HepG2 (cell line): Measurements from ENCODE around the gene ZNF786. TPM values are rescaled to one million over a fixed set of nuclear protein-coding genes. Genes with fewer than 3 reads are reported as not detected.
A peak's percentile ranks its signal among the peaks of the same experiment; 100 is the strongest.

Source experiments
- BRCA1 ChIP-seq: sonication (generic); formaldehyde crosslinking; IDR thresholded peaks from 2 replicates; pipeline ENCODE4 v1.4.0; 2020; ENCODE audit warnings: missing genetic modification reagents
- CBFB ChIP-seq: sonication (generic); formaldehyde crosslinking; IDR thresholded peaks from 2 replicates; pipeline ENCODE4 v1.4.0; 2020; ENCODE audit warnings: missing genetic modification reagents
- CREM ChIP-seq, 2 experiments: sonication (generic) in 1 of 2; formaldehyde crosslinking in 1 of 2; IDR thresholded peaks; 2 replicates each; pipeline versions ENCODE4 v1.4.0 to v1.6.1; 2016 to 2020; ENCODE audit warnings: antibody characterized with exemption in 1 of 2, mild to moderate bottlenecking in 1 of 2, missing genetic modification reagents in 1 of 2
- HHEX ChIP-seq: IDR thresholded peaks from 2 replicates; pipeline ENCODE4 v1.6.1; 2016; ENCODE audit warnings: control low read depth
- MTA3 ChIP-seq: sonication (generic); formaldehyde crosslinking; IDR thresholded peaks from 2 replicates; pipeline ENCODE4 v1.4.0; 2020; ENCODE audit warnings: missing genetic modification reagents
- NFATC3 ChIP-seq: sonication (generic); formaldehyde crosslinking; IDR thresholded peaks from 2 replicates; pipeline ENCODE4 v1.5.1; 2020; ENCODE audit warnings: mild to moderate bottlenecking, missing genetic modification reagents
- POLR2A ChIP-seq, 2 experiments: IDR thresholded peaks; 2 replicates each; pipeline ENCODE4 v1.6.1; 2011; ENCODE audit warnings: low read depth in 2 of 2, low read length in 2 of 2, mild to moderate bottlenecking in 1 of 2, moderate library complexity in 1 of 2; ENCODE audit not compliant: insufficient read depth in 1 of 2
- SALL2 ChIP-seq: sonication (generic); formaldehyde crosslinking; IDR thresholded peaks from 2 replicates; pipeline ENCODE4 v1.8.1; 2023; ENCODE audit warnings: mild to moderate bottlenecking, missing genetic modification reagents, inconsistent platforms
- SMAD1 ChIP-seq: sonication (generic); formaldehyde crosslinking; IDR thresholded peaks from 2 replicates; pipeline ENCODE4 v1.4.0; 2020; ENCODE audit warnings: missing genetic modification reagents, low read depth, mild to moderate bottlenecking, borderline replicate concordance
- SRSF1 ChIP-seq: fragments of 200-400 bp; formaldehyde crosslinking; optimal IDR thresholded peaks from 2 replicates; pipeline ENCODE3; 2017; ENCODE audit warnings: mild to moderate bottlenecking, low read depth, low read length, moderate library complexity
- XBP1 ChIP-seq: sonication (generic); formaldehyde crosslinking; IDR thresholded peaks from 2 replicates; pipeline ENCODE4 v1.5.0; 2020; ENCODE audit warnings: missing genetic modification reagents
- ZMYM2 ChIP-seq: sonication (generic); formaldehyde crosslinking; IDR thresholded peaks from 2 replicates; pipeline ENCODE4 v1.8.0; 2022; ENCODE audit warnings: mild to moderate bottlenecking, missing genetic modification reagents
- ZNF101 ChIP-seq: sonication (generic); formaldehyde crosslinking; IDR thresholded peaks from 2 replicates; pipeline ENCODE4 v1.4.0; 2020; ENCODE audit warnings: mild to moderate bottlenecking, low read depth, missing genetic modification reagents, borderline replicate concordance
- ZNF776 ChIP-seq: sonication (generic); formaldehyde crosslinking; IDR thresholded peaks from 2 replicates; pipeline ENCODE4 v1.4.0; 2020; ENCODE audit warnings: mild to moderate bottlenecking, missing genetic modification reagents
- ZNF780A ChIP-seq: sonication (generic); formaldehyde crosslinking; IDR thresholded peaks from 2 replicates; pipeline ENCODE4 v1.8.0; 2022; ENCODE audit warnings: mild to moderate bottlenecking, missing genetic modification reagents, moderate library complexity
- ZNF790 ChIP-seq: sonication (generic); formaldehyde crosslinking; IDR thresholded peaks from 2 replicates; pipeline ENCODE4 v1.8.0; 2022; ENCODE audit warnings: missing genetic modification reagents, mild to moderate bottlenecking, borderline replicate concordance
- ZNF879 ChIP-seq: sonication (generic); formaldehyde crosslinking; IDR thresholded peaks from 2 replicates; pipeline ENCODE4 v1.8.1; 2023; ENCODE audit warnings: missing genetic modification reagents
- polyA plus RNA-seq, 8 experiments: library from polyadenylated mRNA; depleted of rRNA in 3 of 8; stranded (reverse) in 7 of 8; unstranded in 1 of 8; fragments of >200 nt; fragmentation: Illumina TruSeq in 4 of 8; extraction: Trizol in 4 of 8; gene quantifications; 2 replicates each; pipeline versions ENCODE4 v1.2.1 to v1.2.3, GENCODE V29; 2011 to 2016; ENCODE audit warnings: low read depth in 4 of 8, missing spikeins in 1 of 8, mixed read lengths in 1 of 8; ENCODE audit not compliant: insufficient read depth in 1 of 8
- total RNA-seq, 5 experiments: library from RNA; depleted of rRNA; stranded (reverse); fragments of >200 nt; fragmentation: Illumina TruSeq; extraction: Trizol; gene quantifications; 2 replicates each; pipeline ENCODE4 v1.2.3, GENCODE V29; 2016; ENCODE audit warnings: low read depth in 1 of 5
- TF ChIP-seq, protein P1 (sequence below): fragments of 450-650 bp; IDR thresholded peaks from 2 replicates; pipeline ENCODE4 v1.6.1; 2017; ENCODE audit warnings: mild to moderate bottlenecking
- TF ChIP-seq, protein P2 (sequence below): sonication (generic); formaldehyde crosslinking; IDR thresholded peaks from 2 replicates; pipeline ENCODE4 v1.4.0; 2020; ENCODE audit warnings: missing genetic modification reagents
- TF ChIP-seq, protein P3 (sequence below): IDR thresholded peaks from 2 replicates; pipeline ENCODE4 v1.6.1; 2016; ENCODE audit warnings: missing genetic modification reagents, missing compliant biosample characterization
- TF ChIP-seq, protein P4 (sequence below): sonication (generic); formaldehyde crosslinking; IDR thresholded peaks from 2 replicates; pipeline ENCODE4 v1.8.0; 2022; ENCODE audit warnings: mild to moderate bottlenecking, missing genetic modification reagents
- TF ChIP-seq, protein P5 (sequence below): sonication (generic); formaldehyde crosslinking; IDR thresholded peaks from 2 replicates; pipeline ENCODE4 v1.8.1; 2023; ENCODE audit warnings: mild to moderate bottlenecking, missing genetic modification reagents, borderline replicate concordance

ZNF786 gene
- total and polyA plus RNA-seq, 2 of the 13 experiments (the other 11 are each of a cell fraction or from before 2014, with no cell fraction given) = 2.0 to 4.0 TPM

DNA sequence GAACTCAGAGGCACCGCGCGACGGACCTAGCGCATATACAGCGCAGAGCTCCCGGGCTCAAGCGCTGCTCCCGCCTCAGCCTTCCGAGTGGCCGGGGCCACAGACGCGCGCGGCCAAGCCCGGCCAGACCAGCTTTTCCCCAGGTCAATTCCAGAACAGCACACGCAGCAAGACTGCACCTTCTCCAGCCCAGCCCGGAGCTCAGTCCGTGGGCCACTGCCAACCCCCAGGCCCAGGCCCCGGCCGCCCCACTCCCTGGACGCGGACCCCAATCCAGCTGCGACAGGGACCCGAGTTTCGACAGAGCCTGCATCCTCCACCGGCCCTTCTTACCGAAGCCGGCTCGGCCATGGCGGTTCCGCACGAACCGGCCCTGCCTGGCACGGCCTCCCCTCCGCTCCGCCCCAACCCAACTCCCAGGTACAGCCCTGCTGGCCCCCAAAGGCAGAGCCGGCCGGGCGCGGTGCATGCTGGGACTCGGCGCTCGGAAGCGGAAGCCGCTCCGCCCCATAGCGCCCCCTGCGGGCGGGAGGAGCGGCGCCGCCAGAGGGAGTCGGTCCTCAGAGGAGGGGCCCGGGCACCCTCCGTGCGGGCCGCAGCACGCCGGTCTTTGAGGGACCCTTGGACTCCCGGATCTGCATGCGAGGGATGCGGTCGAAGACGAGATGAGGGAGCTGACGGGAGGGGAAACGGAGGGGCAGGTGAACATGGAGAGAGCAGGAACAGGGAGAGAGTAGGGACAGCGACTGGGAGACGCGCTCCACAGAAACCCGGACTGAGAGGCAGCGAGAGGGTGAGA lies 35.5 kb upstream of the ZNF786 start, which contains the start of gene ZNF425 (continued):
- TF ChIP-seq ZNF101 (no peak; the same call in 1 of the 2 replicates), CBFB (peak; percentile 82; the same call in 1 of the 2 replicates), ZMYM2 (CRISPR knock-in tag) (peak; percentile 87), NFATC3 (CRISPR knock-in tag) (no peak), ZNF790 (CRISPR knock-in tag) (peak; percentile 30; the same call in 1 of the 2 replicates), ZNF780A (no peak; the same call in 1 of the 2 replicates), MTA3 (CRISPR knock-in tag) (no peak), ZNF776 (CRISPR knock-in tag) (peak; percentile 90), SALL2 (CRISPR knock-in tag) (peak; percentile 93), BRCA1 (CRISPR knock-in tag) (no peak), HHEX (CRISPR knock-in tag) (no peak), SRSF1 (peak; percentile 93), ZNF879 (peak; percentile 96), SMAD1 (CRISPR knock-in tag) (no peak), CREM (IDR thresholded peaks at IDR 0.05) (no peak; the same call in 1 of the 2 replicates), CREM (CRISPR knock-in tag; IDR thresholded peaks at IDR 0.05) (no peak), POLR2A (IDR thresholded peaks at IDR 0.05; ENCODE audit: insufficient read depth in 1 of 2, low read depth in 2 of 2, low read length in 2 of 2) (peak; percentile 96 to 97), XBP1 (peak; percentile 51; the same call in 1 of the 2 replicates)
- TF ChIP-seq, protein P1, sequence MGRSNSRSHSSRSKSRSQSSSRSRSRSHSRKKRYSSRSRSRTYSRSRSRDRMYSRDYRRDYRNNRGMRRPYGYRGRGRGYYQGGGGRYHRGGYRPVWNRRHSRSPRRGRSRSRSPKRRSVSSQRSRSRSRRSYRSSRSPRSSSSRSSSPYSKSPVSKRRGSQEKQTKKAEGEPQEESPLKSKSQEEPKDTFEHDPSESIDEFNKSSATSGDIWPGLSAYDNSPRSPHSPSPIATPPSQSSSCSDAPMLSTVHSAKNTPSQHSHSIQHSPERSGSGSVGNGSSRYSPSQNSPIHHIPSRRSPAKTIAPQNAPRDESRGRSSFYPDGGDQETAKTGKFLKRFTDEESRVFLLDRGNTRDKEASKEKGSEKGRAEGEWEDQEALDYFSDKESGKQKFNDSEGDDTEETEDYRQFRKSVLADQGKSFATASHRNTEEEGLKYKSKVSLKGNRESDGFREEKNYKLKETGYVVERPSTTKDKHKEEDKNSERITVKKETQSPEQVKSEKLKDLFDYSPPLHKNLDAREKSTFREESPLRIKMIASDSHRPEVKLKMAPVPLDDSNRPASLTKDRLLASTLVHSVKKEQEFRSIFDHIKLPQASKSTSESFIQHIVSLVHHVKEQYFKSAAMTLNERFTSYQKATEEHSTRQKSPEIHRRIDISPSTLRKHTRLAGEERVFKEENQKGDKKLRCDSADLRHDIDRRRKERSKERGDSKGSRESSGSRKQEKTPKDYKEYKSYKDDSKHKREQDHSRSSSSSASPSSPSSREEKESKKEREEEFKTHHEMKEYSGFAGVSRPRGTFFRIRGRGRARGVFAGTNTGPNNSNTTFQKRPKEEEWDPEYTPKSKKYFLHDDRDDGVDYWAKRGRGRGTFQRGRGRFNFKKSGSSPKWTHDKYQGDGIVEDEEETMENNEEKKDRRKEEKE = no peak
- TF ChIP-seq, protein P2, sequence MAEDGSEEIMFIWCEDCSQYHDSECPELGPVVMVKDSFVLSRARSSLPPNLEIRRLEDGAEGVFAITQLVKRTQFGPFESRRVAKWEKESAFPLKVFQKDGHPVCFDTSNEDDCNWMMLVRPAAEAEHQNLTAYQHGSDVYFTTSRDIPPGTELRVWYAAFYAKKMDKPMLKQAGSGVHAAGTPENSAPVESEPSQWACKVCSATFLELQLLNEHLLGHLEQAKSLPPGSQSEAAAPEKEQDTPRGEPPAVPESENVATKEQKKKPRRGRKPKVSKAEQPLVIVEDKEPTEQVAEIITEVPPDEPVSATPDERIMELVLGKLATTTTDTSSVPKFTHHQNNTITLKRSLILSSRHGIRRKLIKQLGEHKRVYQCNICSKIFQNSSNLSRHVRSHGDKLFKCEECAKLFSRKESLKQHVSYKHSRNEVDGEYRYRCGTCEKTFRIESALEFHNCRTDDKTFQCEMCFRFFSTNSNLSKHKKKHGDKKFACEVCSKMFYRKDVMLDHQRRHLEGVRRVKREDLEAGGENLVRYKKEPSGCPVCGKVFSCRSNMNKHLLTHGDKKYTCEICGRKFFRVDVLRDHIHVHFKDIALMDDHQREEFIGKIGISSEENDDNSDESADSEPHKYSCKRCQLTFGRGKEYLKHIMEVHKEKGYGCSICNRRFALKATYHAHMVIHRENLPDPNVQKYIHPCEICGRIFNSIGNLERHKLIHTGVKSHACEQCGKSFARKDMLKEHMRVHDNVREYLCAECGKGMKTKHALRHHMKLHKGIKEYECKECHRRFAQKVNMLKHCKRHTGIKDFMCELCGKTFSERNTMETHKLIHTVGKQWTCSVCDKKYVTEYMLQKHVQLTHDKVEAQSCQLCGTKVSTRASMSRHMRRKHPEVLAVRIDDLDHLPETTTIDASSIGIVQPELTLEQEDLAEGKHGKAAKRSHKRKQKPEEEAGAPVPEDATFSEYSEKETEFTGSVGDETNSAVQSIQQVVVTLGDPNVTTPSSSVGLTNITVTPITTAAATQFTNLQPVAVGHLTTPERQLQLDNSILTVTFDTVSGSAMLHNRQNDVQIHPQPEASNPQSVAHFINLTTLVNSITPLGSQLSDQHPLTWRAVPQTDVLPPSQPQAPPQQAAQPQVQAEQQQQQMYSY (CRISPR knock-in tag) = peak; percentile 34; the same call in 1 of the 2 replicates
- TF ChIP-seq, protein P3, sequence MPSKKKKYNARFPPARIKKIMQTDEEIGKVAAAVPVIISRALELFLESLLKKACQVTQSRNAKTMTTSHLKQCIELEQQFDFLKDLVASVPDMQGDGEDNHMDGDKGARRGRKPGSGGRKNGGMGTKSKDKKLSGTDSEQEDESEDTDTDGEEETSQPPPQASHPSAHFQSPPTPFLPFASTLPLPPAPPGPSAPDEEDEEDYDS (CRISPR knock-in tag) = peak; percentile 94
- TF ChIP-seq, protein P4, sequence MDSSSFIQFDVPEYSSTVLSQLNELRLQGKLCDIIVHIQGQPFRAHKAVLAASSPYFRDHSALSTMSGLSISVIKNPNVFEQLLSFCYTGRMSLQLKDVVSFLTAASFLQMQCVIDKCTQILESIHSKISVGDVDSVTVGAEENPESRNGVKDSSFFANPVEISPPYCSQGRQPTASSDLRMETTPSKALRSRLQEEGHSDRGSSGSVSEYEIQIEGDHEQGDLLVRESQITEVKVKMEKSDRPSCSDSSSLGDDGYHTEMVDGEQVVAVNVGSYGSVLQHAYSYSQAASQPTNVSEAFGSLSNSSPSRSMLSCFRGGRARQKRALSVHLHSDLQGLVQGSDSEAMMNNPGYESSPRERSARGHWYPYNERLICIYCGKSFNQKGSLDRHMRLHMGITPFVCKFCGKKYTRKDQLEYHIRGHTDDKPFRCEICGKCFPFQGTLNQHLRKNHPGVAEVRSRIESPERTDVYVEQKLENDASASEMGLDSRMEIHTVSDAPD (CRISPR knock-in tag) = peak; percentile 16; the same call in 1 of the 2 replicates
- TF ChIP-seq, protein P5, sequence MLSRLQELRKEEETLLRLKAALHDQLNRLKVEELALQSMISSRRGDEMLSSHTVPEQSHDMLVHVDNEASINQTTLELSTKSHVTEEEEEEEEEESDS (CRISPR knock-in tag) = no peak
